ENCODE measurements around the gene GTPBP2. TPM values are rescaled to one million over a fixed set of nuclear protein-coding genes. Genes with fewer than 3 reads are reported as not detected.

GTPBP2 gene
- total RNA-seq = 100 to 1,000 TPM in 1 of 3 donors, 10 to 100 TPM in 2; 61.1 to 100 (median 82.1) TPM
- long read RNA-seq, donor 1, partial matches to known transcripts = 17 of 26 reads
- long read RNA-seq, donor 1, other reads (novel, unspliced or antisense) = 6 of 26 reads
- long read RNA-seq, donor 2, partial matches to known transcripts = 1 of 4 reads
- long read RNA-seq, donor 2, other reads (novel, unspliced or antisense) = 3 of 4 reads

GRCh38 chr6:43629104-43629504 lies at the start of gene GTPBP2:
GTPBP2 (minus strand) TSS chr6:43629264; CDS start chr6:43629162, 102 bp downstream.
- intact Hi-C loops (cut with DNase I, micrococcal nuclease) = no loop called here
- DNase-seq (peak; percentile 99 to 100 (median 99)), ATAC-seq (peak; percentile 86)
- H3K4me3 ChIP-seq = peak within 1 kb of the TSS; percentile 80
- H3K9me3 ChIP-seq = no peaks in the 10 kb centered on the region
- peaks cover 18% of the 10 kb centered on the region for H3K4me1 ChIP-seq (ENCODE audit: low read depth)
- TF ChIP-seq CTCF (IDR thresholded peaks at IDR 0.05) = no peak
- no peaks in the 10 kb centered on the region for H3K36me3 ChIP-seq (ENCODE audit: low read depth)

GRCh38 chr6:43678341-43678740 lies 49.3 kb upstream of the GTPBP2 start:
- intact Hi-C loops (cut with DNase I, micrococcal nuclease) = loop anchor here in 1 of 2 donors (10.0 kb wide), 1 partner anchor 76 kb away; no protein-coding TSS in a partner anchor
- DNase-seq (no peak), ATAC-seq (no peak)
- peaks cover 43% of the 10 kb centered on the region for H3K4me1 ChIP-seq (ENCODE audit: low read depth)
- H3K4me3 ChIP-seq = no peak overlapping the region
- no peaks in the 10 kb centered on the region for H3K9me3 ChIP-seq
- TF ChIP-seq CTCF (IDR thresholded peaks at IDR 0.05) = no peak
- H3K36me3 ChIP-seq (ENCODE audit: low read depth) = no peaks in the 10 kb centered on the region

- DNase-seq (no peak), ATAC-seq (peak; percentile 80)
- intact Hi-C loops (cut with DNase I, micrococcal nuclease) = loop anchor here in 1 of 2 donors (10.0 kb wide), 1 partner anchor 77 kb away; no protein-coding TSS in a partner anchor
- TF ChIP-seq CTCF (IDR thresholded peaks at IDR 0.05) = no peak
- no peaks in the 10 kb centered on the region for H3K36me3 ChIP-seq (ENCODE audit: low read depth)
- peaks cover 42% of the 10 kb centered on the region for H3K4me1 ChIP-seq (ENCODE audit: low read depth)
- H3K9me3 ChIP-seq = no peaks in the 10 kb centered on the region
- H3K4me3 ChIP-seq = no peak overlapping the region
Observed at GRCh38 chr6:43677759-43678158, 48.7 kb upstream of the GTPBP2 start.

GRCh38 chr6:43676962-43677606 lies 48.0 kb upstream of the GTPBP2 start:
- H3K4me1 ChIP-seq (ENCODE audit: low read depth) = peaks cover 40% of the 10 kb centered on the region
- no peak for ATAC-seq
- intact Hi-C loops (cut with DNase I, micrococcal nuclease) = loop anchor here in 1 of 2 donors (10.0 kb wide), 1 partner anchor 78 kb away; no protein-coding TSS in a partner anchor

GRCh38 chr6:43674921-43675320 lies 45.9 kb upstream of the GTPBP2 start:
- H3K36me3 ChIP-seq (ENCODE audit: low read depth) = no peaks in the 10 kb centered on the region
- intact Hi-C loops (cut with DNase I, micrococcal nuclease) = loop anchor here in 1 of 2 donors (5.0 to 10.0 kb wide), 2 partner anchors 80 to 402 kb away; no protein-coding TSS in a partner anchor
- DNase-seq = no peak
- H3K4me3 ChIP-seq = no peak overlapping the region
- no peaks in the 10 kb centered on the region for H3K9me3 ChIP-seq
- TF ChIP-seq CTCF (IDR thresholded peaks at IDR 0.05) = no peak
- no peak for ATAC-seq
- H3K4me1 ChIP-seq (ENCODE audit: low read depth) = peaks cover 32% of the 10 kb centered on the region

More at GRCh38 chr6:43676962-43677606, 48.0 kb upstream of the GTPBP2 start:
- H3K4me3 ChIP-seq = no peak overlapping the region
- DNase-seq = no peak
- no peak for TF ChIP-seq CTCF (IDR thresholded peaks at IDR 0.05)
- no peaks in the 10 kb centered on the region for H3K36me3 ChIP-seq (ENCODE audit: low read depth)
- H3K9me3 ChIP-seq = no peaks in the 10 kb centered on the region

All from mucosa of descending colon (tissue), 3 donors.